Upper lobe of right lung (tissue), 1 donor: Measurements from ENCODE around the gene GRK2. TPM values are rescaled to one million over a fixed set of nuclear protein-coding genes. Genes with fewer than 3 reads are reported as not detected.
A peak's percentile ranks its signal among the peaks of the same experiment; 100 is the strongest.

Experiments
- ATAC-seq: fragments of 200-7000 bp; cut with Tn5 transposase; one replicate; pipeline ENCODE4 v1.9.1; 2020; ENCODE audit warnings: mild to moderate bottlenecking, moderate library complexity
- DNase-seq: peaks from one replicate; pipeline ENCODE4 v3.0.0-alpha.2; 2020
- H3K27ac ChIP-seq: fragments of 200-600 bp; one replicate; pipeline ENCODE4 v1.8.0; 2022
- H3K27me3 ChIP-seq: fragments of 200-600 bp; one replicate; pipeline ENCODE4 v1.8.0; 2022; ENCODE audit warnings: mild to moderate bottlenecking
- H3K36me3 ChIP-seq: fragments of 200-600 bp; one replicate; pipeline ENCODE4 v1.8.0; 2022
- H3K4me1 ChIP-seq: fragments of 200-600 bp; one replicate; pipeline ENCODE4 v1.8.0; 2022
- H3K4me3 ChIP-seq: fragments of 200-600 bp; one replicate; pipeline ENCODE4 v1.8.0; 2022; ENCODE audit warnings: mild to moderate bottlenecking
- H3K9me3 ChIP-seq: fragments of 200-600 bp; one replicate; pipeline ENCODE4 v1.8.0; 2022
- intact Hi-C: fragments of 100-400 bp; cut with DNase I; formaldehyde crosslinking; loops from one replicate; pipeline ENCODE4 v1.11.0; 2022
- total RNA-seq: library from RNA; stranded (reverse); fragmentation: NEBNext Ultra II Directional; extraction: Animal tissue kit (Norgen Biotek cat#: 25700); gene quantifications from one replicate; pipeline ENCODE4 v1.2.1, GENCODE V29; 2021
- TF ChIP-seq, protein P1 (sequence below): fragments of 200-600 bp; IDR thresholded peaks from one replicate; pipeline ENCODE4 v1.8.0; 2022; ENCODE audit warnings: antibody characterized with exemption
- donor health status: DM: no; HTN: yes; CAD: no; lungs with severe emphysema.

The GRK2 gene
- total RNA-seq, 1 donor from 2014 or later: 98.4 TPM

DNA sequence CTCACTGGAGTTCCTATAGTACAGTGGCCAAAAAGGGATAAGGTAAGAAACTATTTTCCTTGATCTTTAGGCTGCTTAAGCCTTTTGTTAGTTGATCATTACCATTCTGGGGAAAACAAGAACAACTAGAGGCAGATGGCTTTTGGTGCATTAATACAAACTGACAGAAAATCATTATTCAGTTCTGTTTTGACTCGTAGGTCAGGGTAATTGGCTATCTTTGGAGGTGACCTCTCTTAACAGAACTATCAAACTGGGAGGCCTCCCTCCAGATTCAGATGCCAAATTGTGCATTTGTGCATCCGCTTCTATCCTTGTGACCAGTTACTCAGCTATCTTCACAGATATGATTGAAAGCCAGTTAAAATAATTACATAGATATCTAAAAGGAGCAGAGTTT is 23.2 kb upstream of the GRK2 start:
- DNase-seq: no peak
- H3K27me3 ChIP-seq: no peaks in the 10 kb centered on the region
- H3K36me3 ChIP-seq: peaks cover 53% of the 10 kb centered on the region
- H3K4me3 ChIP-seq: no peak overlapping the region
- peak overlapping the region; percentile 20 for H3K27ac ChIP-seq
- H3K9me3 ChIP-seq: no peaks in the 10 kb centered on the region
- ATAC-seq: no peak
- H3K4me1 ChIP-seq: peaks cover 37% of the 10 kb centered on the region
- intact Hi-C loops: no loop called here
- TF ChIP-seq, protein P1, sequence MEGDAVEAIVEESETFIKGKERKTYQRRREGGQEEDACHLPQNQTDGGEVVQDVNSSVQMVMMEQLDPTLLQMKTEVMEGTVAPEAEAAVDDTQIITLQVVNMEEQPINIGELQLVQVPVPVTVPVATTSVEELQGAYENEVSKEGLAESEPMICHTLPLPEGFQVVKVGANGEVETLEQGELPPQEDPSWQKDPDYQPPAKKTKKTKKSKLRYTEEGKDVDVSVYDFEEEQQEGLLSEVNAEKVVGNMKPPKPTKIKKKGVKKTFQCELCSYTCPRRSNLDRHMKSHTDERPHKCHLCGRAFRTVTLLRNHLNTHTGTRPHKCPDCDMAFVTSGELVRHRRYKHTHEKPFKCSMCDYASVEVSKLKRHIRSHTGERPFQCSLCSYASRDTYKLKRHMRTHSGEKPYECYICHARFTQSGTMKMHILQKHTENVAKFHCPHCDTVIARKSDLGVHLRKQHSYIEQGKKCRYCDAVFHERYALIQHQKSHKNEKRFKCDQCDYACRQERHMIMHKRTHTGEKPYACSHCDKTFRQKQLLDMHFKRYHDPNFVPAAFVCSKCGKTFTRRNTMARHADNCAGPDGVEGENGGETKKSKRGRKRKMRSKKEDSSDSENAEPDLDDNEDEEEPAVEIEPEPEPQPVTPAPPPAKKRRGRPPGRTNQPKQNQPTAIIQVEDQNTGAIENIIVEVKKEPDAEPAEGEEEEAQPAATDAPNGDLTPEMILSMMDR: no peak

DNA sequence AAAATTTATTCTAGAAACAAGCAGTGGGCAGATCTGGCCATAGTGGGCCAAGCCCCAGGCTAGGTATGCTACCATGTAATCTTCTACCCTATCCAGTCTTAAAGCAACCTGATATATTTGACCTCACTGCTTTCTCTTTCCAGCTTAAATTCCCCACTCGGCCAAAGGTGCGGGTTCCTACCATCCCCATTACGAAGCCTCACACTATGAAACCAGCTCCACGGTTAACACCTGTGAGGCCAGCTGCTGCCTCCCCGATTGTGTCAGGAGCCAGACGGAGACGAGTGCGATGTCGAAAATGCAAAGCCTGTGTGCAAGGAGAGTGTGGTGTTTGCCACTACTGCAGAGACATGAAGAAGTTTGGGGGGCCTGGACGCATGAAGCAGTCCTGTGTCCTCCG is 21.2 kb upstream of the GRK2 start:
- H3K27ac ChIP-seq: no peak overlapping the region
- H3K4me3 ChIP-seq: no peak overlapping the region
- no peaks in the 10 kb centered on the region for H3K27me3 ChIP-seq
- ATAC-seq (no peak), DNase-seq (no peak)
- no peaks in the 10 kb centered on the region for H3K9me3 ChIP-seq
- intact Hi-C loops: no loop called here
- TF ChIP-seq, protein P1: no peak
- H3K36me3 ChIP-seq: peaks cover 73% of the 10 kb centered on the region
- H3K4me1 ChIP-seq: peaks cover 26% of the 10 kb centered on the region

DNA sequence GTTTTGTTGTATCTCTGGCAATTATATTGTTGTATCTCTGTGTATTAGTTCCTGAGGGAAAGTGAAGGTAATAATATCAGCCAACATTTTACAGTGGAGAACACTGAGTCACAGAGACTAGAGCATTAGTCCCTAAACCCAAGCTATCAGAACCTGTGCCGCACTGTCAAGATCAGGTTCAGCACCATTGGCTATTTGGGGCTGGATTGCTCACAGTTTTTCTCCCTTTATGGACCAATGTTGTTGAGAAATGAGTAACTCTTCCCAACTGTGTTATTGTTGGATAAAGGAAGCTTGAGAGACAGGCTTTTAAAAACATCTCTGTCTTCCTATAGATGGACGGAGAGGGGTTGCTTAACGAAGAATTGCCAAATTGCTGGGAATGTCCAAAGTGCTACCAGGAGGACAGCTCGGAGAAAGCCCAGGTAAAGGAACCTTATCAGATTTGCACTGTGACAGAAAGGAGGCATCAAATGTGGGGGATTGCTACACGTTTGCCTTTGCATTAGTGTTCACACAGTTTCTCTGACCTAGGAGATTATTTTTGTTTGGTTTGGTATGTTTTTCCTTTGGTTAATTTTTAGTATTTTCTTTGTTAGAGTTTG is 18.2 kb upstream of the GRK2 start:
- Histone ChIP-seq H3K27me3 (no peaks in the 10 kb centered on the region), H3K4me1 (peaks cover 9% of the 10 kb centered on the region), H3K27ac (peak overlapping the region; percentile 12), H3K36me3 (peaks cover 100% of the 10 kb centered on the region), H3K4me3 (no peak overlapping the region), H3K9me3 (no peaks in the 10 kb centered on the region)
- TF ChIP-seq, protein P1: no peak
- ATAC-seq: no peak
- intact Hi-C loops: no loop called here
- DNase-seq: no peak

DNA sequence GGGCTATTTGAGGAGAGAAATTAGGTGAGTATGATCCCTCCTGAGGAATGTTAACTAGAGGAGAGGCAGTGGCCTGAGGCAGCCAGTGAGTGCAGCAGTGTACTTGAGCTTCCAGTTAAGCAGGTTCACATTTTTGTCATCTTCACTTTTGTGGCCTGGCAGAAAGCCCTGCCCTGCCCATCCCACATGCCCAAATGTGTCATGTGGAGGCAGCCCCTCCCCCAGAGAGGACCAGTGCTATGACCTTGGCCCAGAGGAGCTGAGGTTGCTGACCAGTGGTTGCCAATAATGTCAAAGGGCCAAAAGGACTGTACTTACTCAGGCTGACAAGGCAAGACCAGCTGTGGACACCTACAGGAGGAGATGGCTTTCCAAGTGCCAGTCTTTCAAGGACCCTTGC is 17.6 kb upstream of the GRK2 start:
- TF ChIP-seq, protein P1: no peak
- peaks cover 100% of the 10 kb centered on the region for H3K36me3 ChIP-seq
- intact Hi-C loops: no loop called here
- no peaks in the 10 kb centered on the region for H3K27me3 ChIP-seq
- H3K9me3 ChIP-seq: no peaks in the 10 kb centered on the region
- H3K4me3 ChIP-seq: no peak overlapping the region
- peak; percentile 82 for ATAC-seq
- H3K4me1 ChIP-seq: peaks cover 11% of the 10 kb centered on the region
- H3K27ac ChIP-seq: no peak overlapping the region
- DNase-seq: peak; percentile 74

DNA sequence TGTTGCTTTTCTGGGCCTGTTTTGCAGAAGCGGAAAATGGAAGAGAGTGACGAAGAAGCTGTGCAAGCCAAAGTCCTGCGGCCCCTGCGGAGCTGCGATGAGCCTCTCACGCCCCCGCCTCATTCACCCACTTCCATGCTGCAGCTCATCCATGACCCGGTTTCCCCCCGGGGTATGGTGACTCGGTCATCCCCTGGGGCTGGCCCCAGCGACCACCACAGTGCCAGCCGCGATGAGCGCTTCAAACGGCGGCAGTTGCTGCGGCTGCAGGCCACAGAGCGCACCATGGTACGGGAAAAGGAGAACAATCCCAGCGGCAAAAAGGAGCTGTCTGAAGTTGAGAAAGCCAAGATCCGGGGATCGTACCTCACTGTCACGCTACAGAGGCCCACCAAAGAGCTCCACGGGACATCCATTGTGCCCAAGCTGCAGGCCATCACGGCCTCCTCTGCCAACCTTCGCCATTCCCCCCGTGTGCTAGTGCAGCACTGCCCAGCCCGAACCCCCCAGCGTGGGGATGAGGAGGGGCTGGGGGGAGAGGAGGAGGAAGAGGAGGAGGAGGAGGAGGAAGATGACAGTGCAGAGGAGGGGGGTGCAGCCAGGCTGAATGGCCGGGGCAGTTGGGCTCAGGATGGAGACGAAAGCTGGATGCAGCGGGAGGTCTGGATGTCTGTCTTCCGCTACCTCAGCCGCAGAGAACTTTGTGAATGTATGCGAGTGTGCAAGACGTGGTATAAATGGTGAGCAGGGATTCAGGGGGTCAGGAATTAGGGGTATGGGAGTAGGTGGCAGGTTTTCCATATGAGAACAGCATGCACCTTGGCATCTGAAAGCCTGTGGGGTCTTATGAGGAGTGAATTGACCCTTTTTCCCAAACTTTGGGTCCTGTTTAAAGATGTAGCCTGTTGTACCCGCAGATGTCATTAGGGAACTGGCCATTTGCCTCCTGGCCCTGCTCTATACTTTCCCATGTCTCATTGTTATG is 15.9 kb upstream of the GRK2 start:
- Histone ChIP-seq H3K27me3 (no peaks in the 10 kb centered on the region), H3K4me3 (no peak overlapping the region), H3K36me3 (peaks cover 100% of the 10 kb centered on the region), H3K27ac (no peak overlapping the region), H3K4me1 (peaks cover 14% of the 10 kb centered on the region), H3K9me3 (no peaks in the 10 kb centered on the region)
- ATAC-seq (no peak), DNase-seq (no peak)
- TF ChIP-seq, protein P1: no peak
- intact Hi-C loops: no loop called here
